HG02840 (cell line): ENCODE results near the gene SYCN.

Experiments
- ATAC-seq: cut with Tn5 transposase; IDR thresholded peaks from one replicate; pipeline ENCODE4 v1.9.1; 2021; ENCODE audit warnings: mild to moderate bottlenecking, moderate library complexity, moderate number of reproducible peaks; ENCODE audit not compliant: unreplicated experiment, low FRiP score

Gene SYCN

GRCh38 chr19:39196320-39196719, 7.7 kb downstream of the SYCN start:
- no peak for ATAC-seq

DNA sequence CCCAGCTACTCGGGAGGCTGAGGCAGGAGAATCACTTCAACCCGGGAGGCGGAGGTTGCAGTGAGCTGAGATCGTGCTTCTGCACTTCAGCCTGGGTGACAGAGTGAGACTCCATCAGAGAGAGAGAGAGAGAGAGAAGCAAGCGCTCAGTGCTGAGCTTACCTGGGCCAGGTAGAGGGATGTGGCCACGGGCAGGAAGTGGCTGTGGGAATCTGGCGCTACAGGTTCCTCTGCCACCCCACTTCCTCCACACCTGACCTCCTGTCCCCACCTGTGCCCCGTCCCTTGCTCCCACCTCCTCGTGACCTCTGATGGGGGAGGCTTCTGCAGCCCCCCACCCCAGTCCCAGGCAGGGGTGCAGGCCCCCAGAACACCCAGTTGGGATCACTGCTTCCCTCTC, 8.3 kb downstream of the SYCN start:
- no peak for ATAC-seq

DNA sequence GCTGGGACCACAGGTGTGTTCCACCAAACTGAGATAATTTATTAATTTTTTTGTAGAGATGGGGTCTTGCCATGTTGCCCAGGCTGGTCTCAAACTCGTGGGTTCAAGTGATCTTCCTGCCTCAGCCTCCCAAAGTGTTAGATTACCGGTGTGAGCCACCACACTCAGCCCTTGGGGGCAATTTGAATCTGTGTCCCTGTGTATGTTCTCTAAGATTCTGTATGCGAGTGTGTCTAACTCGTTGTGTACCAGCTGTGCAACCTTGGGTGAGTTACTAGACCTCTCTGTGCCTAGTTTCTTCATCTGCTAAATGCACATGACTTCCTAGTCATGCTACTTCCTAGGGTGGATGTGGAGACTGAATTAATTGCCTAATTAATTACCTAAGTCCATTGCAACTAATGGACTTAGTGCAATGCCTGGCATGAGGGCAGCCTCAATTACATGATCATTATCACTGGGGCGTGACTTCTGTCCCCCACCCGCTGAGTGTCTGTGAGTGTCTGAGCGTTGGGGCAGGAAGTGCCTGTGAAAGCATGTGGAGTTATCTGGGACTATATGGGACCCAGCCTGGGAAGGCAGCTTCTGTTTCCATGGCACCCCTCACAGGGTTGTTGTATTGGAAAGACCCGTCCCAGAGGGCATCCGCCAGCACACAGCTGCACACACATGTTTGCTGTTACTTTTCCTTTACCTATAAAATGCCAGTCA, 9.1 kb downstream of the SYCN start:
- ATAC-seq = no peak

- no peak for ATAC-seq
These were observed 10.3 kb downstream of the SYCN start for GRCh38 chr19:39193803-39194202.

- no peak for ATAC-seq
These were observed 11.2 kb downstream of the SYCN start for GRCh38 chr19:39192846-39193245.

- no peak for ATAC-seq
These were observed 13.3 kb downstream of the SYCN start for GRCh38 chr19:39190768-39191167.

DNA sequence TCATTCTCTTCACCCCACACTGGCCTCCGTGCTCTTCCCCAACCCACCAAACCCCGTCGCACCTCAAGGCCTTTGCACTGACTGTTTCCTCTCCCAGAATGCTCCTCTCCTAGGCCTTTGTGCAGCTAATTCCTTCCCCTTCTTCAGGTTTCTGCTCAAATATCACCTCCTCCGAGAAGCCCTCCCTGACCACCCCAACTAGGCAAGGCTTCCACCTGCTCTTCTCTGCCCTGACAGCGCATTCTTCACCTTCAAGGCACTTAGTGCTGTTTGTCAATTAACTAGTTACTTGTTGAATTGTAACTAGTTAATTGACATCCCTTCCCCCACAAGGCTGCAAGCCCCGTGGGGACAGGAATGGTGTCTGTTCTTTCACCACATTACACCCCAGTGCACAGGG, 15.1 kb downstream of the SYCN start:
- no peak for ATAC-seq

- no peak for ATAC-seq
These were observed 16.5 kb downstream of the SYCN start for GRCh38 chr19:39187552-39187943.

GRCh38 chr19:39186391-39186790, 17.7 kb downstream of the SYCN start:
- no peak for ATAC-seq

DNA sequence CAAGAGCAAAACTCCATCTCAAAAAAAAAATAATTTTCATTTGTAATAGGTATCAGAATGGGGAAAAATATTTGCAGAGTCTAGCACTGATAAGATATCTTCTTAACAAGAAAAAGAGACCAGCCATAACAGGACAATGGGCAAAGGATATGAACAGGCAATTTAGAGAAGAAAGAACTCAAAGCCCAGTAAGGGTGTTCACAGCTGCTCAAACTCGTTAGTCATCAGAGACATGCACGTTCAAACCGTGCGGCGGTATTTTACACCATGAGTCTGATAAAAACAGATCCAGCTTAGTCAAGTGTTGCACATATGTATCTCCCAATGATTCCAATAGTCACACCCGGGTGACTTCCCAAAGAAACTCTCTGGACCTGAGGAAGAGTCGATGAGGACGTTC, 21.0 kb downstream of the SYCN start:
- ATAC-seq = no peak

- ATAC-seq = no peak
These were observed 21.9 kb downstream of the SYCN start for GRCh38 chr19:39182174-39182505.

DNA sequence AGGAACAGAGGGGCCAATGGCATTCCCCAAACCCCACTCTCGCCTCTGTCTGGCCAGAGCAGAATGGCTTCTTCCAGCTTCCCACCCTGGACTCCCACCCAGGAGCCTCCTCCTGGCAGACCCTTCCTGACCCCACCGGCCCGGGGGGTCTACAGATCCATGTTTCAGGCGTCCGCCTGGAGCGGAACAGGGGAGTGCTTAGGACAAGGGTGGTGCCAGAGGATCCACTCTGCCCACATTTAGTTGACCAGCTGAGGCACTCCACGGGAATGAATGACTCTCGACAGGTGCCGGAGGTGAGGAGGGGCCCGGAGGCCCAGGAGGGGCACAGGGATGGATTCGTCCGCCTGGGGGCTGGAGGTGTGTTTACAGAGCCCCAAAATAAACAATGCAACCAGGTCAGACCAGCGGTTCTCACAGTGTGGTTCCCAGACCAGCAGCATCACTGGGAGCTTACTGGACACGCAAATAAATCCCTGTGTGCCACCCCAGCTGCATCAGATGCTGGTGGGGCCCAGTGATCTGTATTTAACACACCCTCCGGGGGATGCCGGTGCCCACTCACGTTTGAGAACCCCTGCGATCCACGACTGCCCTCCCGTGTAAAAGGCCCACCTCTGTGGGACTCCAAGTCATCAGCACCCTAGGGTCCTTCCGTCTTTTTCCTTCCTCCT, 22.4 kb downstream of the SYCN start:
- ATAC-seq = no peak

DNA sequence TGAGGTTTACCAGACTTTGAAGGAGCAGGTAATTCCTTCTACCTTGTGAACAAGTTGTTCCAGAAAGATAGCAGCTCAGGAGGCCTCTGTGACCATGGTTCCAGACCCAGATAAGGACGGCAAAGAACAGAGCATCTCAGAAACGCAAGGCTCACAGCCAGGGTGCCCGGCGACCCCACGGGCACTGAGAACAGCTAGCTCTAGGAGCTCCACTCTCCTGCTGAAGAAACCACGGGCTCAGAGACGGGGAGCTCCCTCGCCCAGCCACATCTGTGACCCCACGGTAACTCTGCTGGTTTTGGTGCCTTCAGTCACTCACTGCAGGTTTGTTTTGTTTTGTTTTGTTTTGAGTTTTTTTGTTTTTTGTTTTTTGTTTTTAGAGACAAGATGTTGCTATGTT, 23.3 kb downstream of the SYCN start:
- ATAC-seq = no peak

DNA sequence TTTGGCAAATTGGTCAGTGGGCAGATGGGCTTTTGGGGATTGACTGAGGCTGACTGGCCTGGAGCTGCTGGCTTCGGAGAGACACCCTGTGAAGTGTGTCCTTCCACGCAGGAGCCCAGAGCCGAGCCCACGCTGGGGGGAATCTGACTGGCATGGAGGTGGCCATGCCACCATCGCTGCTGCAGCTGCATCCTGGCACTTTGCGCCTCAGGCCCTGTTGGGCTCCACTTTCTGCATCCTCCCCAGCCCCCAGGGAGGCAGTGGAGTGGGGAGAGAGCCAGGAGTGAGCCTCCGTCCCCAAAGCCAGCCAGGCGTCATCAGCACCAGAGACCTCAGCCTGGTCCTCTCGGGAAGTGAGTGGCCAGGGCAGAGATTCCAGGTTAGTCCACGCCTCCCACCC, 24.3 kb downstream of the SYCN start:
- no peak for ATAC-seq

DNA sequence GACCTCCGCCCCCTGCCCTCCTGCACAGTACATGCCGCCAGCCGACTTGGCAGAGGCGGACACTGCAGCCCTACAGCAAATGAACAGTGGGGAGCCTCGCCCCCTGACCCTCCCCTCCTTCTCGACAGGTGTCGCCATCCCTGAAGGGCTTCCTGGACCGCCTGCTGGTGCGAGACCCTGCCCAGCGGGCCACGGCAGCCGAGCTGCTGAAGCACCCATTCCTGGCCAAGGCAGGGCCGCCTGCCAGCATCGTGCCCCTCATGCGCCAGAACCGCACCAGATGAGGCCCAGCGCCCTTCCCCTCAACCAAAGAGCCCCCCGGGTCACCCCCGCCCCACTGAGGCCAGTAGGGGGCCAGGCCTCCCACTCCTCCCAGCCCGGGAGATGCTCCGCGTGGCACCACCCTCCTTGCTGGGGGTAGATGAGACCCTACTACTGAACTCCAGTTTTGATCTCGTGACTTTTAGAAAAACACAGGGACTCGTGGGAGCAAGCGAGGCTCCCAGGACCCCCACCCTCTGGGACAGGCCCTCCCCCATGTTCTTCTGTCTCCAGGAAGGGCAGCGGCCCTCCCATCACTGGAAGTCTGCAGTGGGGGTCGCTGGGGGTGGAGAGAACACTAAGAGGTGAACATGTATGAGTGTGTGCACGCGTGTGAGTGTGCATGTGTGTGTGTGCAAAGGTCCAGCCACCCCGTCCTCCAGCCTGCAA, 25.6 kb downstream of the SYCN start:
- no peak for ATAC-seq

GRCh38 chr19:39177736-39178135, 26.3 kb downstream of the SYCN start:
- ATAC-seq = no peak

- ATAC-seq = no peak
These were observed 26.9 kb downstream of the SYCN start for GRCh38 chr19:39177110-39177699.

- no peak for ATAC-seq
These were observed 28.5 kb downstream of the SYCN start for GRCh38 chr19:39175564-39175963.

- no peak for ATAC-seq
These were observed 29.2 kb downstream of the SYCN start for GRCh38 chr19:39174558-39175544.

- ATAC-seq = no peak
These were observed 29.9 kb downstream of the SYCN start for GRCh38 chr19:39174142-39174541.
